Astrocyte of the spinal cord (primary cell): Measurements from ENCODE around the gene ZBTB8A.
"Not testable (repeated sequence)": the region's sequence is repeated elsewhere in the genome, so short reads cannot be mapped to it uniquely, and the experiment has no call there.

Source experiments
- DNase-seq: peaks from one replicate; pipeline ENCODE4 v3.0.0; 2011; ENCODE audit warnings: low read depth, low spot score
- H3K4me3 ChIP-seq: 2 replicates; pipeline ENCODE4 v1.5.1; 2011; ENCODE audit warnings: low read depth, mild to moderate bottlenecking, low read length, moderate library complexity
- CTCF ChIP-seq: IDR thresholded peaks from 2 replicates; pipeline ENCODE4 v1.5.1; 2012; ENCODE audit warnings: low read depth, mild to moderate bottlenecking, low read length, inconsistent platforms
- in situ Hi-C: cut with HindIII; loops from 2 replicates; pipeline ENCODE4 v1.10.0; 2017; ENCODE audit warnings: low sequenced_read_pairs

The ZBTB8A gene

GRCh38 chr1:32639489-32640075, 100.4 kb downstream of the ZBTB8A start:
- in situ Hi-C loops, result no loop called here
- no peak for TF ChIP-seq CTCF
- no peak overlapping the region for H3K4me3 ChIP-seq
- DNase-seq, result peak; percentile 13

- DNase-seq, H3K4me3 ChIP-seq, in situ Hi-C loops: not testable (repeated sequence)
Observed at GRCh38 chr1:32642292-32642827, 103.1 kb downstream of the ZBTB8A start.

- in situ Hi-C loops, result no loop called here
Observed at GRCh38 chr1:32644426-32644825, 105.2 kb downstream of the ZBTB8A start.

GRCh38 chr1:32647308-32648134, 108.3 kb downstream of the ZBTB8A start:
- in situ Hi-C loops, result no loop called here
- DNase-seq, result no peak

More at GRCh38 chr1:32644426-32644825, 105.2 kb downstream of the ZBTB8A start:
- no peak for TF ChIP-seq CTCF
- H3K4me3 ChIP-seq, result no peak overlapping the region
- no peak for DNase-seq

GRCh38 chr1:32650248-32650751, 111.1 kb downstream of the ZBTB8A start, which contains the start of gene ZBTB8OS:
ZBTB8OS (minus strand) TSS chr1:32650550; CDS start chr1:32650529, 21 bp downstream.
- TF ChIP-seq CTCF, result no peak
- peak; percentile 93 for DNase-seq
- in situ Hi-C loops, result no loop called here
- peak within 1 kb of the TSS; percentile 81 for H3K4me3 ChIP-seq

More at GRCh38 chr1:32647308-32648134, 108.3 kb downstream of the ZBTB8A start:
- no peak overlapping the region for H3K4me3 ChIP-seq
- no peak for TF ChIP-seq CTCF

GRCh38 chr1:32650752-32651460, 111.7 kb downstream of the ZBTB8A start, which contains the start of gene RBBP4:
RBBP4 (plus strand) TSS chr1:32651208; CDS start chr1:32651307, 99 bp downstream.
- H3K4me3 ChIP-seq, result peak within 1 kb of the TSS; percentile 81
- in situ Hi-C loops, result no loop called here
- no peak for TF ChIP-seq CTCF
- peak; percentile 99 for DNase-seq
